ENCODE results near the gene RBM12. TPM values are rescaled to one million over a fixed set of nuclear protein-coding genes. Genes with fewer than 3 reads are reported as not detected.

RBM12 gene
- total and polyA plus RNA-seq, 2 of the 8 experiments (the other 6 are each of a cell fraction or from before 2014, with no cell fraction given): 187 to 214 TPM

GRCh38 chr20:35681960-35682359, 17.3 kb upstream of the RBM12 start (continued):
- no peak for TF ChIP-seq HDAC6 (IDR thresholded peaks at IDR 0.05; ENCODE audit: low read depth, low read length)
